HepG2 (cell line): ENCODE results near the gene TNC.

ENCODE experiments used
- CHCHD3 ChIP-seq: sonication (generic); formaldehyde crosslinking; IDR thresholded peaks from 2 replicates; pipeline ENCODE4 v1.8.0; 2022; ENCODE audit warnings: mild to moderate bottlenecking, missing genetic modification reagents, moderate library complexity
- CREM ChIP-seq, 2 experiments: sonication (generic) in 1 of 2; formaldehyde crosslinking in 1 of 2; IDR thresholded peaks; 2 replicates each; pipeline versions ENCODE4 v1.4.0 to v1.6.1; 2016 to 2020; ENCODE audit warnings: antibody characterized with exemption in 1 of 2, mild to moderate bottlenecking in 1 of 2, missing genetic modification reagents in 1 of 2
- CTCF ChIP-seq: sonication (generic); formaldehyde crosslinking; IDR thresholded peaks from 2 replicates; pipeline ENCODE4 v1.5.0; 2020; ENCODE audit warnings: mild to moderate bottlenecking, missing genetic modification reagents, moderate library complexity
- MYC ChIP-seq: sonication (generic); formaldehyde crosslinking; IDR thresholded peaks from 2 replicates; pipeline ENCODE4 v1.9.0; 2021; ENCODE audit warnings: missing genetic modification reagents, borderline replicate concordance
- PRDM4 ChIP-seq: sonication (generic); formaldehyde crosslinking; IDR thresholded peaks from 2 replicates; pipeline ENCODE4 v1.9.0; 2021; ENCODE audit warnings: missing genetic modification reagents, borderline replicate concordance
- ZKSCAN8 ChIP-seq: IDR thresholded peaks from 2 replicates; pipeline ENCODE4 v1.6.1; 2016; ENCODE audit warnings: borderline replicate concordance, missing genetic modification reagents, missing compliant biosample characterization
- ZNF318 ChIP-seq: sonication (generic); formaldehyde crosslinking; IDR thresholded peaks from 2 replicates; pipeline ENCODE4 v1.4.0; 2020; ENCODE audit warnings: mild to moderate bottlenecking, missing genetic modification reagents
- ZNF644 ChIP-seq: IDR thresholded peaks from 2 replicates; pipeline ENCODE4 v1.6.1; 2016; ENCODE audit warnings: low read depth

GRCh38 chr9:115130176-115130575 lies 12.2 kb upstream of the TNC start:
- TF ChIP-seq ZNF644, result no peak
- no peak for TF ChIP-seq ZNF318
- TF ChIP-seq CTCF, result no peak
- TF ChIP-seq CHCHD3 (CRISPR knock-in tag), result no peak
- no peak for TF ChIP-seq MYC (CRISPR knock-in tag)
- no peak for TF ChIP-seq PRDM4 (CRISPR knock-in tag)
- TF ChIP-seq ZKSCAN8 (CRISPR knock-in tag), result no peak
- no peak for TF ChIP-seq CREM (IDR thresholded peaks at IDR 0.05)
- TF ChIP-seq CREM (CRISPR knock-in tag; IDR thresholded peaks at IDR 0.05), result no peak
